T-helper 1 cell treated with Interleukin-12 subunit alpha and Interleukin-12 subunit beta and Interleukin-4 antibody, amounts not matched to agents 30 μg/mL and 1 μg/mL, for 36 hours (primary cell): ENCODE results near the gene GJC2.
"Not testable (repeated sequence)": the region's sequence is repeated elsewhere in the genome, so short reads cannot be mapped to it uniquely, and the experiment has no call there.

Experiments
- H3K27ac Mint-ChIP-seq: one replicate; pipeline ENCODE4 v1.8.0; 2021; ENCODE audit warnings: mild to moderate bottlenecking, mixed read lengths
- H3K27me3 Mint-ChIP-seq: one replicate; pipeline ENCODE4 v1.8.0; 2021; ENCODE audit warnings: low read depth, mixed read lengths
- H3K36me3 Mint-ChIP-seq: one replicate; pipeline ENCODE4 v1.8.0; 2021; ENCODE audit warnings: low read depth, mixed read lengths
- H3K4me1 Mint-ChIP-seq: one replicate; pipeline ENCODE4 v1.8.0; 2021; ENCODE audit warnings: low read depth, mixed read lengths
- H3K4me3 Mint-ChIP-seq: one replicate; pipeline ENCODE4 v1.8.0; 2021; ENCODE audit warnings: mild to moderate bottlenecking, moderate library complexity, mixed read lengths
- H3K9me3 Mint-ChIP-seq: one replicate; pipeline ENCODE4 v1.8.0; 2021; ENCODE audit warnings: mixed read lengths

The GJC2 gene

DNA sequence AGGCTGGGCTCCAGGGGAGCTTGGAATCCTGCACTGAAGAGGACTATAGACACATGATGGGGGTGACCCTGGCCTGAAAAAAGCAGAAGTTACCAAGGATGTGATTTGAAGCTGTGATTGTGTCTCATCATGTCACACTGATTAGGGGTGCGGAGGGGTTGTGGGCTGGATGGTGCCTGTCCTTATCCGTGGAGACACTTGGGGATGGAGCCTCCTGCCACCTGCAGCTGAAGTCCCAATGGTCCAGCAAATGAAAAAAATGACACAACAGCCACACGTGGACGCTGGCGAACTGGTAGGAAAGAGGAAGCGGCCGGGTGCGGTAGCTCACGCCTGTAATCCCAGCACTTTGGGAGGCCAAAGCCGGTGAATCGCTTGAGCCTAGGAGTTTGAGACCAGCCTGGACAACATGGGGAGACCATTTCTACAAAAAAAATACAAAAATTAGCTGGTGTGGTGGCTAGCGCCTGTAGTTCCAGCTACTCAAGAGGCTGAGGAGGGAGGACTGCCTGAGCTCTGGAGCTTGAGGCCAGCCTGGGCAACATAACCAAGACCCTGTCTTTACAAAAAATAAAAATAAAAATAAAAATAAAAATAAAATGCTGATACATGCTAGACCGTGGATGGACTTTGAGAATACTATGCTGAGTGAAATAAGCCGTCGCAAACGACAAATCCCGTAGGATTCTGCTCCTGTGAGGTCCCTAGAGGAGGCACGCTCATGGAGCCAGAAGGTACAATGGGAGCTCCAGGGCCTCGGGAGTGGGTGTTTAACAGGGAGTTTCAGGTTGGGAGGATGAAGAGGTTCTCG, 15.0 kb downstream of the GJC2 start:
- no peaks in the 10 kb centered on the region for H3K27me3 Mint-ChIP-seq
- H3K27ac Mint-ChIP-seq = peak overlapping the region; percentile 97
- H3K4me1 Mint-ChIP-seq = peaks cover 23% of the 10 kb centered on the region
- peak overlapping the region; percentile 93 for H3K4me3 Mint-ChIP-seq
- no peaks in the 10 kb centered on the region for H3K9me3 Mint-ChIP-seq
- H3K36me3 Mint-ChIP-seq = no peaks in the 10 kb centered on the region

DNA sequence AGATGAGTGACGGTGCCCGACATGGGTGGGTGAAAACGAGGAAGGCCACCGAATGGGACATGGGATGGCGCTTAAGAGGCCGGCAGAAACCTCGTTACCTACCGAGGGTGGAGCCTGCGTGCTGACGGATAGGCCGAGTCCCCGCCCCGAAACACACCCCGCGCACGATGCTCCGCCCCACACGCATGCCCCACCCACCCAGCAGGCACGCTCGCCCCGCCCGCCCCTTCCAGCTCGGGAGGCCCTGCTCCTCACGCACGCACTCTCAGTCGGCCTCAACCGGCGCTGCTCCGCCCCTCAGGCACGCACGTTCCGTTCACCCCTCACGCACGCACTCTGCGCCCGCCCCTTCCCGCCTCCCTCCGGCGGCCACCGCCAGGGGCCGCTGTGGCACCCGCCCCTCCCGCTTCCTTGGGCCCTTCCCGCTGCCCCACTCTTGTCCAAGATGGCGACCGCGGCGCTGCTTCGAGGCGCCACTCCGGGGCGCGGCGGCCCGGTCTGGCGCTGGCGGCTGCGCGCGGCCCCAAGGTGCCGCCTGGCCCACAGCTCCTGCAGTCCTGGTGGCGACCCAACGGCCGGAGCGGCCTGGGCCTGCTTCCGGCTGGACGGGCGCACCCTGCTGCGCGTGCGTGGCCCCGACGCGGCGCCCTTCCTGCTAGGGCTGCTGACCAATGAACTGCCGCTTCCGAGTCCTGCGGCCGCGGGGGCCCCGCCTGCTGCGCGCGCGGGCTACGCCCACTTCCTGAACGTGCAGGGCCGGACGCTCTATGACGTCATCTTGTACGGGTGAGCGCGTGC, 15.8 kb downstream of the GJC2 start, which contains the start of gene IBA57:
IBA57 (plus strand) TSS at position 433 of the 798 bp plus-strand sequence; CDS start at position 446, 13 bp downstream.
- Mint-ChIP-seq H3K27me3 (no peaks in the 10 kb centered on the region), H3K27ac (peak within 1 kb of the TSS; percentile 97), H3K4me3 (peak within 1 kb of the TSS; percentile 93), H3K4me1 (peaks cover 23% of the 10 kb centered on the region), H3K36me3 (no peaks in the 10 kb centered on the region), H3K9me3 (no peaks in the 10 kb centered on the region)

DNA sequence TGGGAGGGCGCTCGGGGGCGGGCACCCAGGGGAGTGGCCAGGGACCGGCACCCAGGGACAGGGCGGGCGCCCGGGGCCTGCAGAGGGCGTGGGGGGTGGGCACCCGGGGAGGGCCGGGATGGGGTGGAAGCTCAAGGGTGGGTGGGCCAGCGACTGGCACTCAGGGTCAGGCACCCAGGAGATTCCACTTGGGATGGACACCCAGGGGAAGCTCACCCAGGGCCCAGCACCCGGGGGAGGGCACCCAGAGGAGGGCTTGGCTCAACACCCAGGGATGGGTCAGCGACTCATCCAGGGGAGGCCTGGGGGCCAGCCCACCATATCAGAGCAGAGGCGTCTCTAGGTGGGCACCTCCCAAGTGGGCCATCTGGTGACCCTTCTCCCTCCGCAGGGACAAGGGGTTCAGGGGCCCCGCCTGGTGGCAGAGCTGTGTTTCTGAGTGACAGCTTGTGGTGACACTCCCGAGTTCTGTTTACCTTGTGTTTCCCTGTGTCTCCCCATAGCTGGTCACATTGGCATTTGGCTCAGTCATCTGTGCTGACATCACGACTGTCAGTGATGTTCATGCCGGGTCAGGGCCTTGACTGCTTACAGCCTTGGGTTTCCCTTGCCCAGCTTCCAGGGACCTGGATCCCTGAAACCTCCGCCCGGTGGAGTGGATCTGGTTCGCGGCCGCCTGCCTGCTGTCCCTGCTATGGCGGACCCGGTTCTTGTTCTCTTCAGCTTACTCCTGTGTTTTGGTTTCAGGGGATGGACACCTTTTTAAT, 16.6 kb downstream of the GJC2 start:
- no peaks in the 10 kb centered on the region for H3K9me3 Mint-ChIP-seq
- H3K27ac Mint-ChIP-seq = peak overlapping the region; percentile 95
- H3K27me3 Mint-ChIP-seq = no peaks in the 10 kb centered on the region
- H3K4me1 Mint-ChIP-seq = peaks cover 23% of the 10 kb centered on the region
- H3K36me3 Mint-ChIP-seq = no peaks in the 10 kb centered on the region
- H3K4me3 Mint-ChIP-seq = peak overlapping the region; percentile 79

DNA sequence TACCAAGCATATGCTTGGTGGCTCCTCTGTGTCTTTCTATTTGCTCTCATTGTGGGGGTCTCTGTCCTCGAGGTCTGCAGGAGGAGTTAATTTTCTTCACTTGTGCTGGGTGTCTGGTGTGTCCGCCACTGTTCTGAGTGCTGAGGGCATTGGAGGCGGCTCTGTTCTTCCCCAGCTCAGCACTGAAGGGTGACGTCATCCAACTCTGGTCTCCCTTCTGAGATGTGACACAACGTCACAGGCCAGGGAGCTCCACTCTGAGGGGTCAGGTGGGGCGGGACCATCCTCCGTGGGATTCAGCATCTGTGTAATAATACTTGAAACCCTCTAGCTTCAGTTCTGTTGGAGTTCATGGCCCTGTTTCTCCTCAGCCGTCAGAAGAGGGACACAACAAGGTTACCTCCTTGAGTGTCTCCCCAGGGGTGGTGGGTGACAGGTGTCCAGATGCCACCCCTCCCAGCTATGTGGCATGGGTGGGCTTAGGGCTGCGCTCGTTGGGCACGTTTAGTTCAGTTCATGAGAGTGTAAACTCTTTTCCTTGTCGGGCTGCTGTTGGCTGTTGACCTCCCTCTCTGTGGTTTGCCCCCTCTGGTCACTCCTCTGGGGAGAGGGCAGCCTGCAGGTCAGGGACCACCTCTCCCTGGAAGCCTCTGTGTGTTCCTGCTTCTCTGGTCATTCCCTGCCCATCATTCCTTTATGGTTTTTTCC, 19.0 kb downstream of the GJC2 start:
- Mint-ChIP-seq H3K27ac (no peak overlapping the region), H3K9me3 (no peaks in the 10 kb centered on the region), H3K36me3 (no peaks in the 10 kb centered on the region), H3K27me3 (no peaks in the 10 kb centered on the region), H3K4me3 (no peak overlapping the region), H3K4me1 (peaks cover 23% of the 10 kb centered on the region)

DNA sequence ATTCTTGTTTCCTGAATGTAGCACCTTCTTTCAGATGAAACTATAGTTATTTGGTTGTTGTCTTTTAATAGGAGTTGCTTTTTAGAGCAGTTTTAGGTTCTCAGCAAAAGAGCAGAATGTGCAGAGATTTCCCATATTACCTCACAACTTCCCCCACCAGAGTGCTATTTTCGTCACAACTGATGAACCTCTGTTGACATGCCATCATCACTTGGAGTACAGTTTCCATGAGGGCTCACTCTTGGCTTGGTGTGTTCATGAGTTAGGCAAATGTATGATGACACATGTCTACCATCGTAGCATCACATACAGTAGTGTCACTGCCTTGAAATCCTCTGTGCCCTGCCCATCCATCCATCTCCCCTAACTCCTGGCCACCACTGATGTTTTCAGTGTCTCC, 19.6 kb downstream of the GJC2 start:
- Mint-ChIP-seq H3K36me3 (no peaks in the 10 kb centered on the region), H3K4me3 (no peak overlapping the region), H3K4me1 (peaks cover 19% of the 10 kb centered on the region), H3K27ac (no peak overlapping the region), H3K27me3 (no peaks in the 10 kb centered on the region), H3K9me3 (no peaks in the 10 kb centered on the region)

DNA sequence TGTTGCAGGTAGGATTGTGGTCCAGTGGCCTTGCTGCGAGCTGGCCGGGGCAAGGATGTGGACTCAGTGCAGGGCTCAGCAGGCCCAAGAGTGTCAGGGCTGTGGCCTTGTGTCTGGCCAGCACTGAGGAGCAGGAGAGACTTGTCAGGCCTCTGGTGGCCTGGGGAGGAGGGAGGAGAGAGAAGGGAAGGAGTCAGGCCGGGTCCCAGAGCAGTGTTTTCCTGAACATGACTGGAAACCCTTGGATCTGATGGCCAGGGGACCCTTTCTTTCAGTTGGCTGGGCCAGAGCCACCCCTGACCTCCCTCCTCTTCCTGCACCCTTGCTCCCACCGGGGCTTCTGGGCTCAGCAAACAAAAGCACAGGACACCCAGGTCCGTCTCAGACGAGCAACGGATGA, 20.9 kb downstream of the GJC2 start:
- no peak overlapping the region for H3K4me3 Mint-ChIP-seq
- no peaks in the 10 kb centered on the region for H3K9me3 Mint-ChIP-seq
- no peak overlapping the region for H3K27ac Mint-ChIP-seq
- H3K36me3 Mint-ChIP-seq = no peaks in the 10 kb centered on the region
- H3K27me3 Mint-ChIP-seq = no peaks in the 10 kb centered on the region
- peaks cover 14% of the 10 kb centered on the region for H3K4me1 Mint-ChIP-seq

DNA sequence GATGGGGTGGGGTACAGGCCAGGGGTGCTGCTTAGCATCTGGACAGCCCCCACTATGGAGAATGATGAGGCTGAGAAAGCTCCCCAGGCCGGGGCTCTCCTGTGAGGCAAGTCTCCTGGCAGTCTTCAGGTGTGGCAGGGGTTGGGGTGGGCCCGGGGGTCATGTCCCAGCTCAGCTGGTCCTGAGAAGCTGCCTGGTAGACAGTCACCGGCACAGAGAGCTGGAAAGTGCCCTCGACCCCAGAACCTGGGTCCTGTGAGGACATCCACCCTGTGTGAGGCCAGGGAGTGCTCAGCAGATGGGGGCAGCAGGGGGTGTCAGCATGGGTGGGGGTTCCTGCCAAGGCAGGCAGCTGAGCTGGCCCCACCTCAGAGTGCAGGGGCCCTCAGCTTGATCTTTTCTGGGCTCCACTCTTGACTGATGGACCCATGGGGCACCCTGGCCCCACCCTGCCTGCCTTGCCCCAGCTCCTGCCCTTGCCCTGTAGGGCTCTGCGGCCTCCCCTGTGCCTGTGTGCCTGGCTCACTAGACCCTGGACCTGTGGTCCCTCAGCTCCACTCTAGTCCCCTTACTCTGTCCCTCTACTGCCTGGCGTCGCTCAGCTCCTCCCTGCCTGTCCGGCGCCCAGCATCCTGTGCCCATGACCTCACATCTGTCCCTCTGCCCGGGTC, 21.6 kb downstream of the GJC2 start:
- H3K4me1 Mint-ChIP-seq = peaks cover 14% of the 10 kb centered on the region
- no peak overlapping the region for H3K4me3 Mint-ChIP-seq
- H3K36me3 Mint-ChIP-seq = no peaks in the 10 kb centered on the region
- H3K9me3 Mint-ChIP-seq = no peaks in the 10 kb centered on the region
- H3K27me3 Mint-ChIP-seq = no peaks in the 10 kb centered on the region
- H3K27ac Mint-ChIP-seq = no peak overlapping the region

DNA sequence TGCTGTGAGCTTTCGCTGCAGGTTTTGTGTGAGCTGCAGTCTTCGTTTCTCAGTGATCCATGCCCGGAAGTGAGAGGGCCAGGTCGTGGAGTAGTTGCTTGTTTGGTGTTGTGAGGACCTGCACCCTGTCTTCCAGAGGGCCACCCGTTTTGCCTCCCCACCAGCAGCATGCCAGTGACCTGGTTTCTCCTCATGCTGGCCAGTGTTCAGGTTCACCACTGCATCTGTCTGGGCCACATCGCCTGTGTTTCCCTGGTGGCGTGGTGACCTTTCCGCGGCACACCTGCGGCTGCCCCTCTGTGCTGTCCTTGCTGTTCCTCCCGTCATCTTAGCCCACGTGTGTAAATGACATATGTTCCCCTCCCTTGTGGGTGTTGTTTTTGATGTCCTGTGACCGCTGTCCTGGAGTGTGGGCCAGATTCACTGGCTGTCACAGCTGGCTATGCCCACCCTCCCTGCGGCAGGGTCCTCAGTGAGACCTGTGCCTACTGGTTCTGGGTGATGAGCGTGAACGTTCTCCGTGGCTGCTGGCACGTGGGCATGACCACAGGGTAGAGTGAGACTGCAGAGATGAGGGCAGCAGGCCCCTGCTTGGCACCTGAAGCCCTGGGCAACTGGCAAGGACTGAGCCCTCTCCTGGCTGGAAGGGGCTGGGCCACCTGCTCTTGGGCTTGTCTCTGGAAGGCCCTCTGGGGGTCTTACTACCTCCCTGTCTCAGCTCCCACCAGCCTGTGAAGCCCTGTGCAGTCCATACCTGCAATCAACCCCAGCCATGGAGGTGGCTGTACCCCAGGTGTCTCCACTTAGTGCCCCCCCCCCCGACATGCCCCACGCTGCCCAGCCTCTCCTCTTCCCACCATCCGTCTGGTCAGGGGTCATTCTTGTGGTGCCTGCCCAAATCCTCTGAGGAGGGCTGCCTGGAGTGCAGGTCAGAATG, 23.1 kb downstream of the GJC2 start:
- H3K4me3 Mint-ChIP-seq = no peak overlapping the region
- no peak overlapping the region for H3K27ac Mint-ChIP-seq
- H3K4me1 Mint-ChIP-seq = peaks cover 4% of the 10 kb centered on the region
- H3K9me3 Mint-ChIP-seq = no peaks in the 10 kb centered on the region
- no peaks in the 10 kb centered on the region for H3K36me3 Mint-ChIP-seq
- H3K27me3 Mint-ChIP-seq = no peaks in the 10 kb centered on the region

DNA sequence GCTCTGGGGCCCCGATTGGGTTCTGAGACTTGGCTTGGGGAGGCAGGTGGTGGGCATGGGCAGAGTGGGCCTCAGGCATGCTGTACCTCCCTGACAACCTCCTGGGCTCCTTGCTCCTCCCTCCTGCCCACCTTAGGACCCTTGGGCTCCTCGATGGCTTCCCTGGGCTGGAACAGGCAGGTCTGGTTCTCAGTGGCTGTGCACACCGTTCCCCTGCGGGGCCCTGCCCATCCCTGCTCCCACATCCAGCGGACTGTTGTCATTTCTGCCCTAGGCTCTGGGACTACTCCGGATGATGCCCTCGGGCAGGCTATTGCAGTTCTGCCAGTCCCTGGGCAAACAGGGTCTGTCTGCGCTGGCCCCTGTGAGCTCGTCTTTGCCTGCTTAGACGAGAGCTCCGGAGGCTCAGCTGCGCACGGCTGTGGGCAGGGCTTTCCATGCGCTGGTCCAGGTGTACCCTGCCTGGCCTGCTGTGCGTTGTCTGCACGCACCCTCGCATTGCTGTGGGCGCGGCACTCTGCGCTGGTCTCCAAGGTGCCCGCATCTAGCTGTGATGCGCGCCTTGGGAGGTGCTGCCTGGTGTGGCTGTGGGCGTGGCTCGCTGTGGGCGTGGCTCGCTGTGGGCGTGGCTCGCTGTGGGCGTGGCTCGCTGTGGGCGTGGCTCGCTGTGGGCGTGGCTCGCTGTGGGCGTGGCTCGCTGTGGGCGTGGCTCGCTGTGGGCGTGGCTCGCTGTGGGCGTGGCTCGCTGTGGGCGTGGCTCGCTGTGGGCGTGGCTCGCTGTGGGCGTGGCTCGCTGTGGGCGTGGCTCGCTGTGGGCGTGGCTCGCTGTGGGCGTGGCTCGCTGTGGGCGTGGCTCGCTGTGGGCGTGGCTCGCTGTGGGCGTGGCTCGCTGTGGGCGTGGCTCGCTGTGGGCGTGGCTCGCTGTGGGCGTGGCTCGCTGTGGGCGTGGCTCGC, 24.1 kb downstream of the GJC2 start:
- not testable (repeated sequence) for H3K27ac Mint-ChIP-seq, H3K9me3 Mint-ChIP-seq, H3K36me3 Mint-ChIP-seq, H3K27me3 Mint-ChIP-seq, H3K4me3 Mint-ChIP-seq, H3K4me1 Mint-ChIP-seq

DNA sequence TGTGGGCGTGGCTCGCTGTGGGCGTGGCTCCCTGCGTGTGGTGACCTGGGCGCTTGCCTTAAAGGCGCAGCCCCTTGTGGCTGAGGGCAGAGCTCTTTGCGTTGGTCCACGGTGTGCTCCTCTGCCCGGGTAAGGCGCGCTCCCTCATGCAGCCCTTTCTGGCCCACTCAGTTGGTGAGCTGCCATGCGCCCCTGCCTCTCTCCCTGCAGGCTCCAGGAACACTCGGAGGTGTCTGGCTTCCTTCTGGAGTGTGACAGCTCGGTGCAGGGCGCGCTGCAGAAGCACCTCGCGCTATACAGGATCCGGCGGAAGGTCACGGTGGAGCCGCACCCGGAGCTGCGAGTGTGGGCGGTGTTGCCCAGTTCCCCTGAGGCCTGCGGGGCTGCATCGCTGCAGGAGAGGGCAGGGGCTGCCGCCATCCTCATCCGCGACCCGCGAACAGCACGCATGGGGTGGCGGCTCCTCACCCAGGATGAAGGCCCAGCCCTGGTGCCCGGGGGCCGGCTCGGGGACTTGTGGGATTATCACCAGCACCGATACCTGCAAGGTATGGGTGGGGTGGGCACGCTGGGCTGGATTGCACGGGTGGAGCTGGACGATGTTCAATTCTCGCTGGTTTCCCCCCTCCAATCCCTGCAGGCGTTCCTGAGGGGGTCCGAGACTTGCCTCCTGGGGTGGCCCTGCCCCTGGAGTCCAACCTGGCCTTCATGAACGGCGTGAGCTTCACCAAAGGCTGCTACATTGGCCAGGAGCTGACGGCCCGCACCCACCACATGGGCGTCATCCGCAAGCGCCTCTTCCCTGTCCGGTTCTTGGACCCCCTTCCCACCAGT, 25.0 kb downstream of the GJC2 start:
- no peaks in the 10 kb centered on the region for H3K27me3 Mint-ChIP-seq
- H3K4me1 Mint-ChIP-seq = no peaks in the 10 kb centered on the region
- H3K36me3 Mint-ChIP-seq = no peaks in the 10 kb centered on the region
- no peak overlapping the region for H3K4me3 Mint-ChIP-seq
- no peaks in the 10 kb centered on the region for H3K9me3 Mint-ChIP-seq
- no peak overlapping the region for H3K27ac Mint-ChIP-seq

DNA sequence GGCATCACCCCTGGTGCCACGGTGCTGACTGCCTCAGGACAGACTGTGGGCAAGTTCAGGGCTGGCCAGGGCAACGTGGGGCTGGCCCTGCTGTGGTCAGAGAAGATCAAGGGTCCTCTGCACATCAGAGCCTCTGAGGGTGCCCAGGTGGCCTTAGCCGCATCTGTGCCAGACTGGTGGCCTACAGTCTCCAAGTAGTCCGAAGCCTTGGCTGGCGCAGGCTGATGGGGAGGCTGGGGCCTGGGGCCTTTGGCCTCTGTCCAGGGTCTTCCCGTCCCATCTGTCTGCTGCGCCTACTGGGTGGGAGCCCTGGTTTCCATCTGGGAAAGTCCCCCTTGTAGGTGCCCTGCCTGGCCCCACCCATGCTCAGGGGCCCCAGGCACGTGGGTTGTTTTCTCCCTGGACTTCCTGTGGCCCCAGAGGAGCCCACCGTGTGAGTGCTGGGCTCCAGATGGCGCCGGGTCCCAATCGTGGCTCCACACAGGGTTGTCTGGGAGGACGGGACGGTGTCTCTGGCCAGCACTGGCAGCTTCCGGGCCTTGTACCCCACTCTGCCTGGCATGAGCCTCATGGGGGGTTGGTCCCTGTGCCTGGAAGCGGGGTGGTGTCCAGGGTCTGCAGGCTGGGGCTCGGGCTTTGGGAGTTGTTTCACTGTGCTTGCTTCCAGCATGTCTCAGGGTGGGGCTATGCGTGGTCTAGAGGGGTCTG, 25.7 kb downstream of the GJC2 start:
- Mint-ChIP-seq H3K27me3 (no peaks in the 10 kb centered on the region), H3K4me1 (no peaks in the 10 kb centered on the region), H3K36me3 (no peaks in the 10 kb centered on the region), H3K27ac (no peak overlapping the region), H3K4me3 (no peak overlapping the region), H3K9me3 (no peaks in the 10 kb centered on the region)
